HK-2 (cell line): Measurements from ENCODE around the gene PITHD1.
"Not testable (repeated sequence)": the region's sequence is repeated elsewhere in the genome, so short reads cannot be mapped to it uniquely, and the experiment has no call there.

Experiments used
- DNase-seq: peaks from one replicate; pipeline ENCODE4 v3.0.0-alpha.2; 2018; ENCODE audit not compliant: unreplicated experiment

PITHD1 gene

DNA sequence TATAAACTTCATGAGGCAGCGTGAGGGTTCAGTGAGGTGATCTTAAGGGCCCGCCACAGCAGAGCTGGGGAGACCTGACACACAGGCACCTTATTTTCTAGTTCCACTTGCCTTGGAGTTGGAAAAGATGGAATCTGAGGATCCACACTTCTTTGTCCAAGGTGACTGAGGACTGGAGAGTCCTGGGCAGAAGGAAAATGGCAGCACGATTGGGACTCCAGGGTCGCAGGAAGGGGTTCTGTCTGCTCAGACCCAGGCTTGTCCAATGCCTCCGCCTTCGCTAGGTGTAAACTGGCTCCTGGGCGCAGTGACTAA, 21.0 kb downstream of the PITHD1 start:
- DNase-seq: no peak

DNA sequence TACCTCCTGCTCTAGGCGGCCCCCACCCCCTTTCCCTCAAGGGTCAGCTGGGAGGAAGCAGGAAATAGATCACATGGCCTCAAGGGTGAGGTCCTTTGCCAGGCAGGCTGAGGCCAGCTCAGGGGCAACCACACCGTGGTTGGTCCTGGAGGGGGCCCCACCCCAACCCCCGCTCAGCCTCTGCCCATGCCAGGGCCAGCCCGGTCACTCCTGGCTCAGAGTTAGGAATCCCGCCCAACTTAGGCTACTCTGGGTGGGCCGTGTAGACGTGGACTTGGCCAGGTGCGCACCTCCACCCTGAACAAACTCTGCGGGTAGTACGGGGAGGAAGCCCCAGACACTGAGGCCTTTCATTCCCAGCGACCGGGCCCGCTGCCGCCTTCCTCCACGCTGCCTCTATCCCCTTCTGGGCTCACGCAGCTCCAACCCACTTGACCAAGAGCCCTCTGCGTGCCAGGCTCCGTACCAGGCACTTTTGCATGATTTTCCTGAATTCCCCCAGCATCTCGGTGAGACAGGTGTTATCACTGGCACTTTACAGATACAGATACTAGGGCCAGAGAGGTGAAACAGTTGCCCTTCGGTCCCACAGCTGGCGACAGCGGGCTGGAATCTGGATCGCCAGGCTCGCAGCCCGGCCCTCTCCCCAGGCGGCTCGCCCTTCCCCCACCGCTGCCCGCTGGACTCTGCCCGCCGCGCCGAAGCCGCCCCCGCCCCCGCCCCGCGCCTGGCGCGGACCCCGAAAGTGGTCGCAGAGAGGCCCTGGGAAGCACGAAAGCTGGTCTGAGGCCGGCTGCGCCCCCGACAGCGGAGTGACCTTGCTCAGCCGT, 21.6 kb downstream of the PITHD1 start:
- DNase-seq: peak; percentile 95

DNA sequence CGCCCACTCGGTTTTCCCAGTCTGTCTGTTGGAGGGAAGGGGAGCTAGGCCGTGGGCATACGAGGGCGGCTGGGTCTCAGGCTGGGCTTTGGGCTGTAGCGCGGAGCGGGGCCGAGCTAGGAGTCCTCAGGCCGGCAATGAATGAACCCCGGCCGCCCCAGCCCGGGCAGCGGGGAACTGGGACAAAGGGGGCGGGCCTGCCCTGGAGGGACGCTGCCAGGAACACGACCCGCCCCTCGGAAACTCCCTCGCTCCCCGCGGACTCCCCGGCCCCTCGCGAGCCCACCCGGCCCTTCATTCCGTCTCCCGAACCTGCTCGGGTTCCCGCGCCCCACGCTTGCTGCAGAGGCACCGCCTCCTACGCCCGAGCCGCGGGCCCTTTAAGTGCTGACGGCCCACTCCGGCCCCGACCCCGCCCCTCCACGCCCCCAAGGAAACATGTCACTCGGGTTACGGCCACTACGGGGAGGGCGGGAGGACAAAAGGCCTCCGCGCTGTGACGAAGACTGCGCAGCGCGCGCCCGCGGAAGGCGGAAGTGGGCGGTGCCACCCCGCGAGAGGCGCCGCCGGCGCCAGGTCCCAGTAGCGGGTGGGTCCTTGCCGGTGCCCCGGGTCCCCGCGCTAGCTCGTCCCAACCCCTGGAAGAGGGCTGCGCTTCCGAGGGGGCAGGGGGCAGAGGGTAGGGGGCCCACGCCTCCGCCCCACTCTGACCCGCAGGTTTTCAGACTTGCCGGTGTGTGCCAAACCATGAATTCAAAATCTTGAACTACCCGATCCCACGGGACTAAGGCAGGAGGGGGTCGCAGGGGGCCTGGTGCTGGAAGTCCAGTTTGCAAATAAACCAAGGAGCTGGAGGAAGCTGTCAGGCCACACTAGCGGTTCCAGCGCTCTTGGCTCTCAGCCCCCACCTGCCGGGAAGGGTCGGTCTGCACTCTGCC, 22.5 kb downstream of the PITHD1 start, which contains the start of gene GALE:
GALE (minus strand) TSS at position 355 of the 938 bp plus-strand sequence. CDS start 1,747 bp downstream, outside the sequence.
- peak; percentile 98 for DNase-seq

DNA sequence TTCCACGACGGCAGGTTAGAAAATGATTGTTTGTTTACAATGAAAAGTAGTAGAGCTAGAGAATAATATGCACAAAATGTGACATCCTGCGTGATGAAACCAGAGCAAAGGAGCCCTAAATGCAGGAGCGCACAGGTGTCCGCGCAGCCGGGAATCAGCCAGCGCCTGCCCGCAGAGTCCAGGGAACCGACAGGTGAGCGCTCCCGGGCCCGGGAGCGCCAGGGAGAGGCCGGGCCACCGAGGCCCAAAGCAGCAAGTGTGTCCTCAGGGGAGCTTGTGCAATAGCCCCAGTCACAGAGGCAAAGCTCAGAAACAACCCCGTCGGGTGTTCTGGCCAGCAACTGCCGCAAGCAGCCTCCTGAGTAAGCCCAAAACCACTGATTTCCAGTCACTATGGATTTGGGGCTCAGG, 23.1 kb downstream of the PITHD1 start:
- DNase-seq: no peak

DNA sequence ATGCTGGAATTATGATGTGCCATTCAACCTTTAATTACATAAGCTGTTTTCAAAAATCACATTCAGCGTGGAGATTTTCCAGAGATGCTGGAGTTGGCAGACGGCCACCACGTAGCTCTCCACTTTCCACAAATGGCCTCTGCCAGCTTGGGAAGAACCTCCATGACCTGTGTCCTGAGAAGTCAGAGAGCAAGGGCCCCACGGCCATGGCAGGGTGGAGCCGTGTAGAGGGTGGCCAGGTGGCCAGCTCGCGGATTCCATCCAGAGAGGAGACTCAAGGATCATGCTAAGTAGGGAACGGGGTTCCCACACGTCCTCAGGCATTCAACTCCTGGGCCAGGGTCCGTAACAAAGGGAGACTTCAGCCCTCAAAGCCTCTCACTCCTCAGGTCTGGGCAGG, 23.7 kb downstream of the PITHD1 start:
- DNase-seq: no peak

DNA sequence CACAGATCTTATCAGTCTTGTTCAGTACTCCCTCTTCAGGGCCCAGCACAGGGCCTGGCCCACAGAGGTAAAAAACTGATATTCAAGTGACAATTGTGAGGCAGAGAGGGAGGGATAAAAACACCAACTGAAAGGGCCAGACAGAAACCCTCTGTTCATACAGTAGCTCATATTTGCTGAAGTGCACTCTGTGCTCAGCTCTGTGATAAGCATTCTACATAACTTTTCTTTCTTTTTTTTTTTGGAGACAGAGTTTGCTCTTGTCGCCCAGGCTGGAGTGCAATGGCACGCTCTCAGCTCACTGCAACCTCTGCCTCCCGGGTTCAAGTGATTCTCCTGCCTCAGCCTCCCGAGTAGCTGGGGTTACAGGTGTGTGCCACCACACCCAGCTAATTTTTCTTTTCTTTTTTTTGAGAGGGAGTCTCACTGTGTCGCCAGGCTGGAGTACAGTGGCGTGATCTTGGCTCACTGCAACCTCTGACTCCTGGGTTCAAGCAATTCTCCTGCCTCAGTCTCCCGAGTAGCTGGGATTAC, 24.7 kb downstream of the PITHD1 start:
- not testable (repeated sequence) for DNase-seq

DNA sequence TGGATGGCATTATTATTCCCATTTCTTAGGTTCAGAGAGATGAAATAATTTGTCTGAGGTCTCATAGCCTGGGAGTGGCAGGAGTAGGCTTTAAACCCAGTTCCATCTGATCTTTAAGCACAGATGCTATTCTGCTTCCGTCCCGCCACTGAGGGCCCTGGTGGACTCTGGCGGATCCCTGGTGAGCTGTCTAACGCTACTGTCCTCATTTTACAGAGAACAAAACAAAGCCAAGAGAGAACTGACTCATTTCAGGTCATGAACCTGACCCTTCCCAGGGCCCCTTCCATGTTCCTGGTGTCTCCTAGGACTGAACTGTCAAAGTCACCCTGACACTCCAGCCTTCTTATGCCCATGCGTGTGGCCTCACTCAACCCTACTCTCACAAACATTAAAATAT, 25.5 kb downstream of the PITHD1 start:
- DNase-seq: no peak

DNA sequence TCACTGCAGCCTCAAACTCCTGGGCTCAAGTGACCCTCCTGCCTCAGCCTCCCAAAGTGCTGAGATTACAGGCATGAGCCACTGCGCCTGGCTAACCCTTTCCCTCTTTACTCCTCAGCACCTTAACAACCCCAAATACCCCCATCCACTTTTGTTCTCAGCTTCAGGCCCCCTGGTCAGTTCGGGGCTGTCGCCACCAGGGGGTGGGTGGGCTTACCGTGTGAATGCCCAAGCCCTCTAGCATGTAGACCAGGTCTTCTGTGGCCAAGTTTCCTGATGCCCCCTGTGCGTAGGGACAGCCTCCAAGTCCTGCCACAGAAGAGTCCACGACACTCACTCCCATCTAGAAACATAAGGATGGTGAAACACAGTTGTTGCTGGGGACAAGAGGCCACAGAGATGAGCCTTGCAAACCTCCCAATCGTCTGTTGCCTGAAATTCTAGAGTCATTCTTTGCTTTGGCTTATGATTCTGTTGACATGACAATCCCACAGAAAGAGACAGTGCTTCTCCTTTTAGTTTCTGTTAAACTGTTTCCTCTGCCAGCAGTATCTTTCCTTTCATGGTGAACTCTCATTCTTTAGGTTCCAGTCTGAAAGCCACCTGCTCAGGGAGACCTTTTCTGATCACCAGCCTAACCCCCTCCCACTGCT, 26.1 kb downstream of the PITHD1 start:
- no peak for DNase-seq

DNA sequence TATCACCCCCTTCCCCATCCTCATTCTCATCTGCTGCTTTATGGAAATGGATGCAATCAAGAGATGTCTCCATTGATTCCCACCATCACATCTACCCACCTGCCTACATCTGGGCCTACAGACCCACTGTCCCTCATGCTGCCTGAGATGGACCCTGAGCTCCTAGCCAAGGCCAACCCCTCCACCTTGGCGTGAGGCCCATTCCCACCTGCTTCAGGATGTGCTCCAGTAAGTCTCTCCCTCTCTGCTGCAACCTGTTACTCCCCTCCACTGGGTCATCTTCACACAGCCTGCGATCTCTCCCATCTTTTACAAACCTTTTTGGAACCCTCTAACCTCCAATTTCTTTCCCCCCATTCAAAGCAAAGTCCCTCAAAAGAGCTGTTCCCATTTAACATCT, 26.8 kb downstream of the PITHD1 start:
- DNase-seq: no peak

DNA sequence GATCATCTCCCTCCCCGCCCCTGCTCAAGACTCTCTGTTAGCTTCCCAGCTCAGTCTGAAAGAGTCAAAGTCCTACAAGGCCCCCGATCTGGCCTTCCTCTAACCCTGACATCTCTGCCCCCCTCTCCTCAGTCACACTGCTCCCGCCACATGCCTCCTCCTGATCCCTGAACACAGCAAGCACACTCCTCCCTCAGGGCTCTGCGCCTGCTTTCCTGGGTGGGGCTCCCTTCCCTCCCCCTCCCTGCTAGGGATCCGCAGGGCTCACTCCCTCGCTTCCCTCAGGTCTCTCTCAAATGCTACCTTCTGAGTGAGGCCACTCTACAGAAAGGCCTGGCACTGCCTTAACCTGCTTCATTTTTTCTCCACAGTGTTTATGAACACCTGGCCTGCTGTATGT, 28.1 kb downstream of the PITHD1 start:
- DNase-seq: no peak

DNA sequence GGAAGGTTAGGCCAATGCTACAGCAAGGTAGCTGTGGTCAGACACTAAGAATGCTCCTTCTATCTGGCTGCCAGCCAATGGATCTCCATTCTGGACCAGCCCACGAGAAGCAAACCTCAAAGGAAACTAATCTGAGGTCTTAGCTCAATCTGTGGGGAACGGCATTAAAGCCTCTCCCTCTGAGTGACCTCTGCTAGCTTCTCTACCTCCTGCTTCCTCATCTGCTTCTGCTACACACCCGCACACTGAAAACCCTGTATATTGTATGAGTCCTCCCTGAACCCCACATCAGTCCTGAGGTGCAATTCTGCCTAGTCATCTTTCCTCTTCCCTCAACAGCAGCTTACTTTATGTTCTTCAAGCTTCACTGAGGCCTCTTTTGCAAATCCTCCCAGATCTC, 29.2 kb downstream of the PITHD1 start:
- no peak for DNase-seq

DNA sequence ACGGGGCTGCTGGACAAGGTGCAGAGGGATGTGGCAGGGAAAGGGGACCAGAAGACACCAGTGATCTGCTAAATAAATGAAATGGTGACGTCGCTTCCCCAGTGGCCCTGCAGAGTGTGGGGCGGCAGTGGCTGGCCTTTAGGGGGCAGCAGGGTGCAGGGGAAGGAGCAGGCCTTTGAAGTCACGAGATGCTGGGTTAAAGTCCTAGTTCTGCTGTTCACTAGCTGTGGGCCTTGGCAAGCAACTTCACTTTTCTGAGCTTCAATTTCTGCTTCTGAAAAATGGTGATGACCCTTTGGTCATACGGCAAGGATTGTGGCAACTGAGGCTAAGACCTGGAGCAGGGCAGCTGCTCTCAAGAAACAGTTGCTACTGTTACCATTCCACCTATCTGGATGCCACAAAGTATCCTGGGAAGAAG, 31.5 kb downstream of the PITHD1 start:
- DNase-seq: peak; percentile 70

DNA sequence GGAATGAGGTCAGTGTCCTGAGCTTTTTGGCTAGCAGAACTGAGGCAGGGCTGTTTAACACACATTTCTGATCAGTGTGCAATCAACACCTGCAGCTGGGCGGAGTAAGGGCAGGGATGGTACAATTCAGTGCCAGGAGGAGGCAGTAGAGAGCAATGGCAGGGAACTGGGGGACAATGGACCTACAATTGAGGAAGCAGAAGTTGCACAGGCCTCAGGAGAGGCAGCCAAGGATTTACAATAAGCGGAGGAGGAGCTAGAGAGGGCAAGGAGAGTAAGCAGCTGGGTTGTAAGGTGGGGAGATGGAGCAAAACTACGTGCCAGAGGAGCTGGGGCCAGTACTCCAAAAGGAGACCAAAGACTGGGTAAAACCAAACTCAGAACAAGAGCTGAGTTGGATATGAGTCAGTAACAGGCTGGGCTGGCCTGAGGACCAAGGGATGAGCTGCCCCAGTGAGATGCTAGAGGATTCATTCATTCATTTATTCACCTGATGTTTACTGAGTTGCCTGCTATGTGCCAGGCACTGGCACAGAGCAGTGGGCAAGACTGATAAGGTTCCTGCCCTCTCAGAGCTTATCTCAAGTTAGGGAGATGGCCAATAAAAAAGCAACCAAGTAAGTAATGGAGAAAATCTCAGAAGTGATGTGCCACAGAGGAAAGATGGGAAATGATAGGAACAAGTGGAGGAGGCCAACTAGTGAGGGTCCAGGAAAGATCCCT, 32.8 kb downstream of the PITHD1 start:
- no peak for DNase-seq

DNA sequence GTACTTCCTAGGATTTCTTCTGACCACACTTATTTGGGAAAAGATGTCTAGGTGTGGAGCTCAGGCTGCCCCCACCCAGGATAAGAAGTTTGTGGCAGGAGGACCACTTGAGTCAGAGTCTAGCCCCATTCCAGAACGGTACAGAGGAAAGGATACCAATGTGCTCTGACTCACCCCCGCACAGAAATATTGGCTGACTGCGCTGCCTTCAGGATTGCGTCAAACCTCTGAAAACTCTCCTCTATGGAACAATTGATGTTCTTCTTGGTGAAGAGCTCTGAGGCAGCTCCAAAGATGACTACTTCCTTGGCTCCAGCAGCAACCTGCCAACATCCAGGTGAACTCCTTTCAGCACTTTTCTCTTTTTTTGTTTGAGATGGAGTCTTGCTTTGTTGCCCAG, 35.8 kb downstream of the PITHD1 start:
- DNase-seq: no peak

DNA sequence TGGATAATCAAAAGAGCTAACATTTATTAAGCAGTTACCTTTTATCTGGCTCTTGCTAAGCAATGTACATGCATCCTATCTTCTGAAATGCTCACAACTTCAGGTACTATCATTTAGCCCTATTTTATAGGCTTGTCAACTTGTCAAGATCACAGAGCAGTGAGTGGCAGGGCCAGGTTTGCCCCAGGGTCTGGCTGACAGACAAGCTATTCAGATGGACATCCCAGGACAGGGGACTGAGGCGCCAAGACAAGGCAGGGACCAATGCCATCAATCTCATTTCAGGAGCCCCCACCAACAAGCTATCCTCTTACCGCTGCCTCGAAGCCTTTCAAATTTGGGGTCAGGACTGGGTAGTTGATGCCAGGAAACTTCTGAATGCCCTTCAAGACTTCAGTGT, 38.1 kb downstream of the PITHD1 start:
- no peak for DNase-seq

DNA sequence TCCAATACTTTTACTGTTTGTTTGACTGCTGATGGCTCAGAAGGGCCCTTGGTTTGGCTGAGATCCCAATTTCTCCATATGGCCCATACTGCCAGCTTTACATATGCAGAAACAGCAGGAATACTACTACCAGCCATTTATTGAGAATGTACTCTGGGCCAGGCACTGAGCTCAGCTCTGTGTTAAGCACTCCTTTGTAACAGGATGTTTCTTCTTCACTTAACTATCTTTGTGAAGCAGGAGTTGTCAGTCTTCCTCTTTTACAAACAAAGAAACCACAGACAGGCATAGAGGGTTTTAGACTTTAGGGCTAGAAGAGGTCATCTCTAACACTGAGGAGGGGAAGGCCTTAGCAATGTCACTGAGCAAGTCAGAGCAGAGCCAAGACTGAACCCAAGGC, 38.7 kb downstream of the PITHD1 start:
- no peak for DNase-seq

DNA sequence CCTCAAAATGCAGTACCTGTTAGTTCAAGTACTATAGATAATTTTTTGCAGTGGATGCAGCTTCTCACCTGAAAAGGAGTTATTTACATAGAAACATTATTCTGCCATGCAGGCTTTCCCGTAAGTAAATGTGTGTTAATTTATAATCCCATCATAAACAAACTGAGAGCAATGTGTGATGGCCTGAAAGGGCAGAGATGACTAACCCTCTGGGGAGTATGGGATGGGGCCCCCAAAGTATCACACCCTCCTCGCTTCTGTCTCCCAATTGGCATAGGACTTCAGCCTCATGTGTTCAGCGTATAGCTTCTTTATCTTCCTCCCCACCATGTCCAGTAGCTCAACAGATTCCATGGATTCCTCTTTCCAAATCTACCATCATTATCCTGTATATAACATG, 39.4 kb downstream of the PITHD1 start:
- no peak for DNase-seq

DNA sequence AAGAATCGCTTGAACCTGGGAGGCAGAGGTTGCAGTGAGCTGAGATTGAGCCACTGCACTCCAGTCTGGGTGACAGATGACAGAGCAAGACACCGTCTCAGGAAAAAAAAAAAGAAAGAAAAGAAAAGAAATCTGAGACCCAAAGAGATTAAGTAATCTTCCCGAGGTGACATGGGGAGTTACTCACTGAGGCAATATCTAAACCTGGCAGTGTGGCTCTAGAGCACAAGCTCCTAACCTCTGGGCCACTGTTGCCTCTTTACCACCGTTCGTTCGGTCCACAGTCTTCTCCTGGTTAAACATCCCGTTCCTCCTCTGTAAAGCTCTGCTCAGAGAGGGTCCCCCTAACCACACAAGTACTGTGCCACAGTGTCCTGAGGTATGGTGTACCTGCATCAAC, 45.5 kb downstream of the PITHD1 start:
- DNase-seq: no peak

DNA sequence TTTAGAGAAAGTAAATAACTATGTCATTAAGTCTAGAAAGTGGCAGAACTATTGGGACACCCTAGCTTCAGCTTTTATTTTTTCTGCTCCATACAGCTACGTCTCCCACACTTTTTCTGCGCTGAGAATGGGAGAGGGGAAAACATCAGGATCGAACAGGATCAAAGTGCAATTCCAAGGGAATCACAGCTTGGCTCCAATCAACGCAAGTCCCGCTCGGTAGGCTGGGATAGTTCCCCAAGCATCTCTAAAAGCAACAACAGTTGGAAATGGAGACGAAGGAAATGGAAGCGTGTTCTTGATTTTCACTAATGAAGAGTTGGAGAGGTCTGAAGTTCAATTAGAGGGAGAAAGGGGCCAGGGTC, 46.5 kb downstream of the PITHD1 start:
- DNase-seq: no peak

DNA sequence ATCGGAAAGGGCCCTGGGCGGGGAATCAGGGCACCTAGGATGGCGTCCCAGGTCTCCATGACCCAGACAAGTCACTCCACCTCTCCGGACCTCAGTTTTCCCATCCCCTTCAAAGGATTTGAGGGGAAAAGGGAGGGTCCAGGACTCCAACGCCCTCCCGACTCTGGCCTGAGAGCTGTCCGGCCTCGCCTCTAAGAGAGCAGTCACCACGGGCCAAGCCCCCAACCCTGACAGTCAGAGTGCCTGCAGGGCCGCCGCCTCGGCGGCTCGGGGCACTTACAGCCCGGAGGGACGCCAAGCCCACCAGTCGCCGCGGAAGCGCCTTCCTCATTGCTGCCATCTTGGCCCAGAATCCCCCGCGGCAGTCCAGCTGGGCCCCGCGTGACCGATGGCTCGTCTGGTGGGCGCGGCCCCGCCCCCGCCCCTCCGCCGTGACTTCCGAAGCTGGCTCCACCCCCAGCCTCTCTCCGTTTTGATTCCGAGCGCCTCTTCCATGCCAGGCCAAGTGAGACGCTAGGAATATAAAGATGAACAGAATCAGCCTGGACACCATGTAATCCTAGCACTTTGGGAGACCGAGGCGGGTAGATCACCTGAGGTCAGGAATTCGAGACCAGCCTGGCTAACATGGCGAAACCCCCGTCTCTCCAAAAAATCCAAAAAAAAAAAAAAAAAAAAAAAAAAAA, 47.0 kb downstream of the PITHD1 start, which contains the start of gene HMGCL:
HMGCL (minus strand) TSS at position 354 of the 686 bp plus-strand sequence; CDS start at position 340, 14 bp downstream.
- peak; percentile 90 for DNase-seq
